ENCODE measurements around the gene C16orf54. TPM values are rescaled to one million over a fixed set of nuclear protein-coding genes. Genes with fewer than 3 reads are reported as not detected.
"Not testable (repeated sequence)": the region's sequence is repeated elsewhere in the genome, so short reads cannot be mapped to it uniquely, and the experiment has no call there.

C16orf54 gene
- 5.2 TPM for total RNA-seq
- long read RNA-seq, transcript C16orf54-201 (2 exons, 2,585 nt) = major isoform, 6 of 9 reads
- long read RNA-seq, partial matches to known transcripts = 1 of 9 reads
- long read RNA-seq, other reads (novel, unspliced or antisense) = 2 of 9 reads

DNA sequence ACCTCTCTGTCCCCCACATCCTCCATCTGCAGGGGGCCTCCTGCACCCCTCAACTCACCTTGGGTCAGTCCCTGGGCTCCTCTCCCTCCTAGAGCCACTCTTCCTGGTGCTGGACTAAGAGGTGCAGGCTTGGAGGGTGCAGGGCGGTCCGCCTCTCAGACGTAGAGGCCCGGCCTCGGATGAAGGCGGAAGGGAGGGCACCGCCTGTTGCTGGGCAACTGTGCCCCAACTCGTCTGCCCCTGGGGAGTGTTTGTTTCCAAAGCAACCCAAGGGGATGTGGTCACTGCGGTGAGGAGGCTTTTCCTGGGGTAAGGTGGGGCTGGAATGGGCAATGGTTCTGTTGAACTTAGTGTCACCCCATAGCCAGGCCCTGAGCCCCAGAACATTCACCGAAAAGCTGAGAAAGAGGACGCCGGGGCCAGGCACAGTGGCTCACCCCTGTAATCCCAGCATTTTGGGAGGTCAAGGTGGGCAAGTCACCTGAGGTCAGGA, at the start of gene C16orf54:
Gene C16orf54, minus strand, starts transcription at position 138 of the 493 bp plus-strand sequence. CDS start 1,039 bp downstream, outside the sequence.
- DNase-seq (ENCODE audit: low spot score) = peak; percentile 92

DNA sequence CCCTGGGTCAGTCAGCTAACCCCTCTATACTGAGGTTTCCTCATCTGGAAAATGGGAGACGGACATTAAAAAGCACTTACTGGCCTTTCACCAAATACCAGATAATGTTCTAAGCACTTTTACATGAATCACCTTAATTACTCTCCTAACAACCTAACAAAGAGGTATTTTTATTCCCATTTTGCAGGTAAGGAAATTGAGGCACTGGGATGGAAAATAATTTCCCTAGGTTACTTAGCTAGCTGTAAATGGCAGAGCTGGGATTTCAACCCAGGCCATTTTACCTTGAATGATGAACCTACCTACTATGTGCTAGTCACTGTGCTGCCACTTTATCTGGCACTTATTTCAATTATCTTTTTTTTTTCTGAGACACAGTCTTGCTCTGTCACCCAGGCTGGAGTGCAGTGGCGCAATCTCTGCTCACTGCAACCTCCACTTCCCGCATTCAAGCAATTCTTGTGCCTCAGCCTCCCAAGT, 48.5 kb upstream of the C16orf54 start:
- no peak for DNase-seq (ENCODE audit: low spot score)

DNA sequence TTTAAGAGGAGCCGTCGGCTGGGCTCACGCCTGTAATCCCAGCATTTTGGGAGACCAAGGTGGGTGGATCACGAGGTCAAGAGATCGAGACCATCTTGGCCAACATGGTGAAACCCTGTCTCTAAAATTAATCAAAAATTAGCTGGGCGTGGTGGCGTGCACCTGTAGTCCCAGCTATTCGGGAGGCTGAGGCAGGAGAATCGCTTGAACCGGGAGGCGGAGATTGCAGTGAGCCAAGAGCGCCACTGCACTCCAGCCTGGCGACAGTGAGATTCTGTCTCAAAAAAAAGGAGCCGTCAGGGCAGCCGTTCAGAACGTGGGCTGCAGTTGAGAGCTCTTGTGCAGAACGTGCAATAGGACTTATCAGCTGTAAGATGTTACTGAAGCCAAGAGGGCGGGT, 47.4 kb upstream of the C16orf54 start:
- DNase-seq (ENCODE audit: low spot score) = not testable (repeated sequence)

DNA sequence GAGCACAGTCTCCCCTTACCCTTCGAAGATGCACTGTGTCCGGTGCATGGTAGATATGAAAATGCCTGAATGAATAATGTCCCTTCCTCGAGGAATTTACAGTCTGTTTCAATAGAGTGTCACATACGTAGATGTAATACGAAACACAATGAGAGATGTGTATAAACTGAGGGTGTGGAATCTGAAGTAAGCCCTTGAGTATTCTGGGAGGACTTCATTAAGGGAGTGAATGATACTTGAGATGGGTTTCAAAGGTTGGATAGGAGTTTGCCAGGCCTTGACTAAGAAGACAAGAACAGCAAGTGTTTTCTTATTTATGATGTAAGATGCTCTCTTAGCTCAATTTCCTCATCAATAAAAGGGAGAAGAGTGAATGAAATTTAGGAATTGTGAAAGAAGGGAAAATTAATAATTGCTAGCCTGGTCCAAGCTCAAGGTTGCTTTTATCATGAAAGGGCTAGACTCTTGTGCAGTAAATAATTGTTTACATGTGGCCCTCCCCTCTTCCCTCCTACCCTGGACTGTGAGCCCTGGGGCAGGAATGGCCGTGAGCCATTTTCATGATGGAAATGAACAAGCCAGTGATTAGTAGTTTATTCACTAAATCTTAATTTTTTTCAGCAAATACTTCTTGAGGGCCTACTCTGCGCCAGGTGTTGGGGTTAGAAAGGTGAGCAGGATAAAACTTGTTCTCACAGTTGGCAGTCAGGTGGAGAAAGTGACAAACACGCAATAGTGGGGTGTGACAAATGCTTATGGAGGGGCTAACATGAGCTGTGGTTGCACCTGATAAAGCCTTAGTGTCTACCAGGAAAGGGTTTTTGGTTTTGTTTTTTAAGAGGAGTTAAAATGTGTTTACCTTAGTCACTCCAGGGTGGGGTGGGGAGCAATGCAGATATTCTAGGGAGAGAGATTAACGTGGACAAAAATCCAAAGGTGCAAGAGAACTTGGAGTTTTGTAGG, 46.3 kb upstream of the C16orf54 start:
- DNase-seq (ENCODE audit: low spot score) = no peak

DNA sequence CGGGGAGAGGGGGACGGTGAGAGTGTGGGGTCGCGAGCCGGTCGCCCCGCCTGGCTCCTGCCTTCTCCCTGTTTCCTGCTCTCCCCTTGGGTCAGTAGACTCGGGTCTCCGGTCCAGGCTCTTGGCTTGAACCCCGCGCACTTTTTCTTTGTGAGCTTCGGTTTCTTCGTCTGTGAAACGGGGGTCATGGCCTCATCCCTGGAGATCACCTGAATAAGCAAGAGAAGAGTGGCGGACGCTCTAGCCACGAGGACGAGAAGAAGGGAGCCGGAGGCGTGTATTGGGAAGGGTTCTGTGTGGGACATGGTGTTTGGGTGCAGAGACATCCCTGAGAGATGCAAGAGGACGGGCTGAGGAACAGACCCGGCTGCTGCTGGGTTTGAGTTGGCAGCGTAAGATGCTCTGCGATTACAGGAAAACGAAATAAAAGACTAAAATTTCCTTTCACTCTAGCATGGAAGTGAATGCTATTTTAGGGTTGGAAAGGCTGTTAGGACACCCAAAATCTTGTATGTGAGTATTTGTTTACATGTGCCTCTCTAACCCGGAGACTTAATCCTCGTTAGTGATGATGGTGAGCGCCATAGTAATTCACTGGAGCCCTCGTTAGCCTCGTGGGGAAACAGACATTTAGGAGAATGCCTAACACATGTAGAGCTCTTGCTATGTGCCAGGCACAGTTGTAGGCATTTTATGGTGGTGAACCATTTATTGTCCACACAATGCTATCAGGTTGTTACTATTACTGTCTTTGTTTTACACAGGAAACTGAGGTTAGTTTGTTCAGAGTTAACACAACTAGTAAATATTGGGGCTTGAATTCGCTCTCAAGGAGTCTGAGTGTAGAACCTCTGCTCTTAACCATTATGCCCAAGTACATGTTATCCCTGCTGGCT, 45.4 kb upstream of the C16orf54 start:
- DNase-seq (ENCODE audit: low spot score) = no peak

GRCh38 chr16:29790183-29790948, 44.6 kb upstream of the C16orf54 start, which contains the start of gene KIF22:
Gene KIF22 (plus strand): TSS chr16:29790751. CDS start chr16:29790760, 9 bp downstream.
- DNase-seq (ENCODE audit: low spot score) = peak; percentile 100

GRCh38 chr16:29789775-29790182, 44.0 kb upstream of the C16orf54 start:
- no peak for DNase-seq (ENCODE audit: low spot score)

DNA sequence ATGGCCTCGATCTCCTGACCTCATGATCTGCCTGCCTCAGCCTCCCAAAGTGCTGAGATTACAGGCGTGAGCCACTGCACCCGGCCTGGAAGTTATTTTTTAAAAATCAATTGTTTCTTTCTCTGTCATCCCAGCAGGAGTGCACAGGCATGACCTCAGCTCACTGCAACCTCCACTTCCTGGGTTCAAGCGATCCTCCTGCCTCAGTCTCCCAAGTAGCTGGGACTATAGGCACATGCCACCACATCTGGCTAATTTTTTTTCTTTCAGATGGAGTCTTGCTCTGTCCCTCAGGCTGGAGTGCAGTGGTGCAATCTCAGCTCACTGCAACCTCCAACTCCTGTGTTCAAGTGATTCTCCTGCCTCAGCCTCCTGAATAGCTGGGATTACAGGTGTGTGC, 41.4 kb upstream of the C16orf54 start:
- DNase-seq (ENCODE audit: low spot score) = not testable (repeated sequence)

DNA sequence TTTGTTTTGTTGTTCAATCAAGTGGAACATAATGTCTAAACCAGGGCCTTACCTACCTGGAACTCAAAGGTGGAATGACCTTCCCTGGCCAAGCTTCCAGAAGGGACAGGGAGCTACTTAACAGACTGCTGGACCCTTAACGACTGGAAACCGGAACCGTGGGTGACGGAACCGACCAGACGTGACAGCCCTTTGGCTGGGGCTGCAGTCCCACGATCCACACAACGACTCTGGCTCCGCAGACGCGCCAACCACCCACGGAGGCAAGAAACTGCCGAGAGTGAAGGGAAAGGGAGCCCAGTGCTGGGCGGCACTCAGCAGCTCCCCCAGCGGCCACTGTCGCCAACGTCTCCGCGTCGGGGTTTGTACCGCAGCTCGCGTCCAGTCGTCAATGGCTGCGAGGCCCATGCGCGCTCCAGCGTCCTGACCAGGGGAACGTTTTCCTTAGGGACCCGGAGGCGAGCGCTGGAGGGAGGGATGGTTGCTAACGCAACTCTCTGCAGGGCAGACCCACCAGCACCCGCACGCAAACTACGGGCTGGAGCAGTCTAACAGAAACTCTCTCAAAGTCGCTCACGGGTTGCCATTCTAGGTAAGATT, 39.2 kb upstream of the C16orf54 start:
- peak; percentile 93 for DNase-seq (ENCODE audit: low spot score)

GRCh38 chr16:29784157-29784556, 38.4 kb upstream of the C16orf54 start:
- DNase-seq (ENCODE audit: low spot score) = no peak

DNA sequence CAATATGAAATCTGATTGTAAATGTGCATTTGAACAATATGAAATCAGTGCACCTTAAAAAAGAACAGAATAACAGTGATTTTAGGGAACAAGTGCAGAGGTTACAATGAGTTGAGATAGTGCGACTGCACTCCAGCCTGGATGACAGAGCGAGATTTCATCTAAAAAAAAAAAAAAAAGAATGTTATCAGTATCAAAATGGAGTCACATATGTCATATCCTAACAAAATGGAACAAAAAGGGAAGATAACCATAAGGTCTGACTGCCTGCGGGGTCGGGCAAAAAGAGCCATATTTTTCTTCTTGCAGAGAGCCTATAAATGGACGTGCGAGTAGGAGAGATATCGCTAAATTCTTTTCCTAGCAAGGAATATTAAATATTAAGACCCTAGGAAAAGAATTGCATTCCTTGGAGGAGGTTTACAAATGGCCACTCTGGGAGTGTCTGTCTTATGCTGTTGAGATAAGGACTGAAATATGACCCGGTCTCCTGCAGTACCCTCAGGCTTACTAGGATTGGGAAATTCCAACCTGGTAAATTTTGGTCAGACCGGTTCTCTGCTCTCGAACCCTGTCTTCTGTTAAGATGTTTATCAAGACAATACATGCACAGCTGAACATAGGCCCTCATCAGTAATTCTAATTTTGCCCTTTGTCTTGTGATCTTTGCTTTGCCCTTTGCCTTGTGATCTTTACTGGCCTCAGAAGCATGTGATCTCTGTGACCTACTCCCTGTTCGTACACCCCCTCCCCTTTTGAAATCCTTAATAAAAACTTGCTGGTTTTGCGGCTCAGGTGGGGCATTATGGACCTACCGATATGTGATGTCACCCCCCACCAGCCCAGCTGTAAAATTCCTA, 37.5 kb upstream of the C16orf54 start:
- not testable (repeated sequence) for DNase-seq (ENCODE audit: low spot score)

- DNase-seq (ENCODE audit: low spot score) = no peak
Observed at GRCh38 chr16:29779474-29779873, 33.7 kb upstream of the C16orf54 start.

GRCh38 chr16:29777576-29778350, 32.0 kb upstream of the C16orf54 start, which contains the start of gene ZG16:
Gene ZG16 (plus strand): TSS chr16:29778256. CDS start chr16:29779267, 1,011 bp downstream.
- DNase-seq (ENCODE audit: low spot score) = no peak

GRCh38 chr16:29775742-29776408, 30.1 kb upstream of the C16orf54 start:
- no peak for DNase-seq (ENCODE audit: low spot score)

- no peak for DNase-seq (ENCODE audit: low spot score)
Observed at GRCh38 chr16:29774730-29775129, 28.9 kb upstream of the C16orf54 start.

- DNase-seq (ENCODE audit: low spot score) = not testable (repeated sequence)
Observed at GRCh38 chr16:29772330-29772729, 26.5 kb upstream of the C16orf54 start.

- no peak for DNase-seq (ENCODE audit: low spot score)
Observed at GRCh38 chr16:29770250-29770929, 24.6 kb upstream of the C16orf54 start.
